ENCODE measurements around the gene RRH. TPM values are rescaled to one million over a fixed set of nuclear protein-coding genes. Genes with fewer than 3 reads are reported as not detected.
"Not testable (repeated sequence)": the region's sequence is repeated elsewhere in the genome, so short reads cannot be mapped to it uniquely, and the experiment has no call there.

Gene RRH
- total RNA-seq, 2 experiments from 2014 or later = not detected

DNA sequence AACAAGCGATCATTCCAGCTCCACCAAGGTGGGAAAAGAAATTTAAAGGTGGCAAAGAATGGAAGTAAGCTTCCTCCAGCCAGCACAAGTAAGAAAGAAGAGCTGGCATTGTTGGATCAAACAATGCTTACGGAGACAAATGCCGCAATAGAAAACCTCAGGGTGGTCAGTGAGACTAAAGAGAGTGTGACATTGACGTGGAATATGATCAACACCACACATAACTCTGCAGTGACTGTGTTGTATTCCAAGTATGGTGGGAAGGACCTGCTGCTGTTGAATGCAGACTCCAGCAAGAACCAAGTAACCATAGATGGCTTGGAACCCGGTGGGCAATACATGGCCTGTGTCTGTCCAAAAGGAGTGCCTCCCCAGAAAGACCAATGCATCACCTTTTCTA is 42.3 kb downstream of the RRH start:
- no peaks in the 10 kb centered on the region for H3K9me3 Mint-ChIP-seq
- H3K27me3 Mint-ChIP-seq = no peaks in the 10 kb centered on the region
- H3K36me3 Mint-ChIP-seq = peaks cover 3% of the 10 kb centered on the region
- no peaks in the 10 kb centered on the region for H3K4me1 Mint-ChIP-seq
- H3K27ac Mint-ChIP-seq = no peak overlapping the region
- H3K4me3 Mint-ChIP-seq = no peak overlapping the region
- no peak for DNase-seq

GRCh38 chr4:109872065-109872464 is 44.3 kb downstream of the RRH start:
- Mint-ChIP-seq H3K4me3 (no peak overlapping the region), H3K27me3 (no peaks in the 10 kb centered on the region), H3K9me3 (no peaks in the 10 kb centered on the region), H3K4me1 (no peaks in the 10 kb centered on the region), H3K36me3 (peaks cover 3% of the 10 kb centered on the region), H3K27ac (no peak overlapping the region)
- DNase-seq = no peak

- H3K36me3 Mint-ChIP-seq = no peaks in the 10 kb centered on the region
Measured at GRCh38 chr4:109872950-109873656, 45.3 kb downstream of the RRH start.

GRCh38 chr4:109873791-109874514 is 46.2 kb downstream of the RRH start:
- Mint-ChIP-seq H3K4me1 (no peaks in the 10 kb centered on the region), H3K9me3 (no peaks in the 10 kb centered on the region)

More at GRCh38 chr4:109872950-109873656, 45.3 kb downstream of the RRH start:
- peaks cover 8% of the 10 kb centered on the region for H3K27me3 Mint-ChIP-seq
- H3K4me3 Mint-ChIP-seq = no peak overlapping the region
- H3K27ac Mint-ChIP-seq = no peak overlapping the region
- no peaks in the 10 kb centered on the region for H3K9me3 Mint-ChIP-seq
- H3K4me1 Mint-ChIP-seq = no peaks in the 10 kb centered on the region
- no peak for DNase-seq

DNA sequence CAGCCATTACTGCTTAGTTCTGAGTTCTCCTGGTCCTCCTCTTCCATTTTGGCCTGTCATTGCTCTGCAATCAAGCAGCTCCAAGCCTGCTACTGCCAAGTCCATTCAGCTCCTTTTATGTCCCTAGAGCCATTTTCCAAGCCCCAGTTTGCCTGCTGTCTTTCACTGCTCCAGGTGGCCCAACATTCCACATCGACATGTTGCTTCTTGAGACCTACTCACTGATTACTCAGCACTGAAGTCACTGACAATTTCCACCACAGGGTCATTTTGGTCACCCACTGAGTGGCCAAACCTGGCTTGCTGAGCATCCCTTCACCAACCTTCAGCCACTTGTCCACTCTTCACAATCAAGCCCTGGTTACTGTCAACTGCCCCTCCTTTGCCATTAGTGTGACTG is 47.3 kb downstream of the RRH start:
- Mint-ChIP-seq H3K27ac (no peak overlapping the region), H3K27me3 (peaks cover 13% of the 10 kb centered on the region), H3K4me1 (no peaks in the 10 kb centered on the region), H3K9me3 (no peaks in the 10 kb centered on the region), H3K36me3 (no peaks in the 10 kb centered on the region), H3K4me3 (no peak overlapping the region)
- DNase-seq = no peak

More at GRCh38 chr4:109873791-109874514, 46.2 kb downstream of the RRH start:
- DNase-seq = no peak
- Mint-ChIP-seq H3K36me3 (no peaks in the 10 kb centered on the region), H3K27me3 (peaks cover 13% of the 10 kb centered on the region), H3K4me3 (no peak overlapping the region), H3K27ac (no peak overlapping the region)

DNA sequence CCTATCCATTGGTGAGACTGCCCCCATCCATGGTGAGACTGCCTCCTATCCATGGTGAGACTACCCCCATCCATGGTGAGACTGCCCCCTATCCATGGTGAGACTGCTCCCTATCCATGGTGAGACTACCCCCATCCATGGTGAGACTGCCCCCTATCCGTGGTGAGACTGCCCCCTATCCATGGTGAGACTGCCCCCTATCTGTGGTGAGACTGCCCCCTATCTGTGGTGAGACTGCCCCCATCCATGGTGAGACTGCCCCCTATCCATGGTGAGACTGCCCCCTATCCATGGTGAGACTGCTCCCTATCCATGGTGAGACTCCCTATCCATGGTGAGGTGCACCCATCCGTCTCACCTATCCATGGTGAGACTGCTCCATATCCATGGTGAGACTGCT is 47.8 kb downstream of the RRH start:
- H3K4me1 Mint-ChIP-seq = not testable (repeated sequence)

DNA sequence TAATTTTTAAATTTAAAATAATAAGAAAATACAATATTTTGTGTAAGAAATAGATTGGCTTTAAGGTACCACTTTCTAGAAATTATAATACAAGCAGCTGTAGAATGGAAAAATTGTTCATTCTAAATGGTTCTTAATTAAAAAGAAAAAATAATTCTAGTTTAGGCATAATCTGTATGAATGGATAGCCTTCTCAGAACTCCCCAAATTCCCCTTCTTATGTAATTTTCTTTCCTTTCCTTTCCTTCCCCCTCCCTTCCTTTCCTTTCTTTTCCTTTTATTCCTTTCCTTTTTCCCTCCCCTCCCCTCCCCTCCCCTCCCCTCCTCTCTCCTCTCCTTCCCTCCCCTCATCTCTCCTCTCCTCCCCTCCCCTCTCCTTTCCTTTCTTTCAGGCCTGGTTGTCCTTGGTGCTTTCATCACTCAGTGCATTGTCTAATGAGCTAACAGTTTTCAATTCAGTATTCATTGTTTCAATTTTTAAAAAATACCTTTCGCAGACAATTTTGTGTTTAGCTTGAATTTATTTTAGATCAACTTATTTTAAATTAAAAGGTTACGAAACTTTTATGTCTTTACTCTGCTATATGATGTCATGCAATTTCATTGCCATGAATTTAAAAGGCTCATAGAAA is 49.0 kb downstream of the RRH start:
- no peak for DNase-seq
- Mint-ChIP-seq H3K36me3 (no peaks in the 10 kb centered on the region), H3K27me3 (peaks cover 13% of the 10 kb centered on the region), H3K9me3 (no peaks in the 10 kb centered on the region), H3K27ac (no peak overlapping the region), H3K4me3 (no peak overlapping the region), H3K4me1 (no peaks in the 10 kb centered on the region)

More for the DNA sequence above, 47.8 kb downstream of the RRH start:
- not testable (repeated sequence) for H3K4me3 Mint-ChIP-seq, DNase-seq, H3K9me3 Mint-ChIP-seq, H3K27ac Mint-ChIP-seq, H3K36me3 Mint-ChIP-seq
- H3K27me3 Mint-ChIP-seq = peaks cover 13% of the 10 kb centered on the region

DNA sequence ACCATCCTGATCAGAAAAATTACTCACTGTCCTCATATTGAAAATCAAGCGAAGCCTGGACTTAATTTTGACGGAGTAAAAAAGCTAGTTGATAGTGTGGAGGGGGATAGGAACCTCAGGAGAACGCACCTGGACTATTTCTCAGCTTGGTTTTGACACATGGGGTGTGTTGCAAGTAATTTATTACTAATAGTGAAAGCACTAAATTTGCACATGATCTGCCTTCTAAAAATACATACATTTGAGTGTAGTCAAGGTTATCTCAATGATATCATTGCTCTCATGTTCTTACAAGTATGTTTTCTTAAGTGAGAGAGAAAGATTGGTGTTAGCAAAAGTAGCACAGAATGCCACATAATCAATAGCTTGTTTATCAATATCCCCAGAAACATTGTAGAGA is 49.6 kb downstream of the RRH start:
- no peak for DNase-seq
- Mint-ChIP-seq H3K36me3 (no peaks in the 10 kb centered on the region), H3K4me1 (no peaks in the 10 kb centered on the region), H3K4me3 (no peak overlapping the region), H3K27ac (no peak overlapping the region), H3K9me3 (no peaks in the 10 kb centered on the region), H3K27me3 (peaks cover 13% of the 10 kb centered on the region)

DNA sequence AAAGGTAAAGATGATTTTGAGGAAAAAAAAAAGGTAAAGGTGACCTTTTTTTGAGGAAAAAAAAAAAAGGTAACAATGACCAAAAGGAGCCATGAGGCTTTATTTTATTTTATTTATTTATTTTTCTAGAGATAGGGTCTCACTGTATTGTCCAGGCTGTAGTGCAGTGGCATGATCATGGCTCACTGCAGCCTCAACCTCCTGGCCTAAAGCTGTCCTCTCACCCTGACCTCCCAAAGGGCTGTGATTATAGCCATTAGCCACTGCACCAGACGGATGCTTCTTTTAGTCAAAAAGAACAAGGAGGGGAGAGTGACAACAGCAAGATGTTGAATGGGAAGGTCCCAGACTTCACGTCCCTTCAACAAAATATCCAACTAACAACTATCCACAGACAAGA is 50.6 kb downstream of the RRH start:
- Mint-ChIP-seq H3K4me1 (no peaks in the 10 kb centered on the region), H3K9me3 (no peaks in the 10 kb centered on the region), H3K36me3 (no peaks in the 10 kb centered on the region), H3K27me3 (peaks cover 13% of the 10 kb centered on the region), H3K27ac (no peak overlapping the region), H3K4me3 (no peak overlapping the region)
- DNase-seq = no peak

DNA sequence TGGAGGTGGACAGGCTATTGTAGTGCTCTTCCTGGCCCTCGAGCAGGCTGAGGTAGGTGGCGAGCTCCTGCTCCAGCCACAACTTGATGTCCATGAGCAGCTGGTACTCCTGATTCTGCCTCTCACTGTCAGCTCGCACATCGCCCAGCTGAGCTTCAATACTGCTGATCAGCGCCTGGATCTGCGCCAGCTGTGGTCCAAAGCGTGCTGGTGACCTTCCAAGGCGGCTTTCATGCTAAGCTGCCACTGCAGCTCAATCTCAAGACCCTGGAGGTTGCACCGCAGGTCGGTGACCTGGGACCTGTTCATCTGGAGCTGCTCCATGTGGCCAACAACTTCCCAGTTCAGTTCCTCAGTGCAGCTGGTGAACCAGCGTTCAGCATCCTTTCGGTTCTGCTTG is 51.3 kb downstream of the RRH start:
- no peaks in the 10 kb centered on the region for H3K4me1 Mint-ChIP-seq
- peaks cover 13% of the 10 kb centered on the region for H3K27me3 Mint-ChIP-seq
- H3K36me3 Mint-ChIP-seq = no peaks in the 10 kb centered on the region
- DNase-seq = no peak
- no peak overlapping the region for H3K4me3 Mint-ChIP-seq
- H3K27ac Mint-ChIP-seq = no peak overlapping the region
- H3K9me3 Mint-ChIP-seq = no peaks in the 10 kb centered on the region

DNA sequence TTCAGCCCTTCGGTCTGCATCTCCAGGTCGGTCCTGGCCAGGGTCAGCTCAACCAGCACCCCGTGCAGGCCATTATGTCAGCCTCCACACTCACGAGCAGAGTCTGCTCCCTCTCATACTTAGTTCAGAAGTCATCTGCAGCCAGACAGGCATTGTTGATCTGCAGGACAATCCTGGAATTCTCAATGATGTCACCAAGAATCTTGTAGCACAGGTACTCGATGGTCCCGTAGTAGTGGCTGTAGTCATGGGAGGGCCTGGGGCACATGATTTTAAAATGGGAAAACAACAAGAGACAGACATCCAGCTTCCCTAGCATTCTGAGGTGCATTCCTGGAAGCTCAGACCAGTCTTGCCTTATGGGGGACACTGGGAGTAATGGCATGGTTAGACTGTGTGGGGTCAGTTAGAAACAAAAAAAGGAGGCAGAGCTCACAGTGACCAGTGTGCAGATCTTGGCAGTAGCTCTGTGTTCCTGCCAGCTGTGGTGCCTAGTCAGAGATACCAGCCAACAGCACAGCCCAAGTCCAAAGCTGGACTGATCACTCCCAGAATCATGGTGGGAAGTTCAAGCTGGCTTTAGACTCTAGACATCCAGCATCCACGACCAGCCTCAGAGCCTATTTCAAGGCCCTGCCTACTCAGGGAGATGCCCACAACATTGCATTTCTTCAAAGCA is 52.0 kb downstream of the RRH start:
- H3K27ac Mint-ChIP-seq = no peak overlapping the region
- no peaks in the 10 kb centered on the region for H3K4me1 Mint-ChIP-seq
- no peak for DNase-seq
- no peaks in the 10 kb centered on the region for H3K9me3 Mint-ChIP-seq
- peaks cover 13% of the 10 kb centered on the region for H3K27me3 Mint-ChIP-seq
- H3K4me3 Mint-ChIP-seq = no peak overlapping the region
- no peaks in the 10 kb centered on the region for H3K36me3 Mint-ChIP-seq

DNA sequence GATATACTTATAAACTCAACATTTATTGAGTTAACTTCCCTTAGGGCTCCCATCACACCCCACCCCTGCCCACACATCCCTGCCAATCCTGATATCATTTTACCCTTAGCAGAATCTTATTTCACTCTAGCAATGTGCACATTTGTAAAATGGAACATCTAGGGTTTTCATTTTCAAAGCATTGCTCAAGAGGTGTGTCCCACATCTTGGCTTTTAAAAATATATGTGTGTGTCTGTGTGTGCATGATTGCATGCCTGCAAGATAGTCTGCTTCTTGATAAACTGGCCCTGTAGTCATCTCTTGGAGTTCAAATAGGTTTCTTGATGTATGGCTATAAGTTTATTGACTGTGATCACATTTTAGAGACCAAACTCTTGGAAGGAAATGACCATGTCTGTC is 58.5 kb downstream of the RRH start:
- H3K9me3 Mint-ChIP-seq = no peaks in the 10 kb centered on the region
- H3K27ac Mint-ChIP-seq = no peak overlapping the region
- no peaks in the 10 kb centered on the region for H3K27me3 Mint-ChIP-seq
- no peak overlapping the region for H3K4me3 Mint-ChIP-seq
- H3K36me3 Mint-ChIP-seq = no peaks in the 10 kb centered on the region
- DNase-seq = no peak
- H3K4me1 Mint-ChIP-seq = no peaks in the 10 kb centered on the region

DNA sequence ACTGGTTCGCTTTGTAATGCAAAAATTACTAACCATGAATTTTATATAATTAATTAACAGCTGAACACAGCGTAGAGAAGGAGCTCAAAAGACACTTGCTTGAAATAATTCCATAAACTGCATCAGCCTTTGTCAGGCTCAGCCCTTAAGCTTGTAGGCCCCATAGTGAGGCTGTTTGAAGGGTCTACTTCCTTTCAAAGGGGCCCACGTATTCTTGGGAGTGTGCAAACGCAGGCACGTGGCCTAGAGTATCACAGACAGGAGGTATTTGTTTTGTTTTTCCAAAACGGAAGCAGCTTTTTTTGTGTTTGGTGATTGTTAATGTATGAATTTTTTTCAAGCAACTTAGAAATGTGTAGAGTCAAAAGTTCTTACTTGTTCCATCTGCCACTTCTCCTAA is 59.3 kb downstream of the RRH start:
- no peak overlapping the region for H3K27ac Mint-ChIP-seq
- H3K27me3 Mint-ChIP-seq = no peaks in the 10 kb centered on the region
- no peak overlapping the region for H3K4me3 Mint-ChIP-seq
- H3K9me3 Mint-ChIP-seq = no peaks in the 10 kb centered on the region
- DNase-seq = no peak
- no peaks in the 10 kb centered on the region for H3K4me1 Mint-ChIP-seq
- H3K36me3 Mint-ChIP-seq = no peaks in the 10 kb centered on the region

DNA sequence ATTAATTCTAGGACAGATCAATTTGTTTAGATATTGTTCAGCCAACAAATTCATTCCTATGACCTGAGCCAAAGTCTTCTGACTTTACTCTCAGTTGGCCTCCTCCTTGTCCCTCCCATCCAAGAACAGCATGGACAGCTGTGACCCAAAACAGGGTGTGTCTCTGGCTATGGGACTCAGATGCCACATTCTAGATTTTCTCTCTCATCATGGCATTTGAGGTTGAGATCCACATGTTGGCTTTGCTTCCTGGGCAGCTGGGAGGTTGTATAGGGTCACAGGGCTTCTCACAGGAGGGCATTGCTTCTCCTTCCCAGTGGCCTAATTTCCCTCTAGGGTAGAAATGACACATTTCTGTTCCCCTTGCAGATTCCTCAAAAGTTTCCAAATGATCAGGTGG is 62.3 kb downstream of the RRH start:
- no peak overlapping the region for H3K4me3 Mint-ChIP-seq
- H3K9me3 Mint-ChIP-seq = no peaks in the 10 kb centered on the region
- H3K4me1 Mint-ChIP-seq = no peaks in the 10 kb centered on the region
- no peaks in the 10 kb centered on the region for H3K27me3 Mint-ChIP-seq
- no peaks in the 10 kb centered on the region for H3K36me3 Mint-ChIP-seq
- H3K27ac Mint-ChIP-seq = no peak overlapping the region
- DNase-seq = no peak

Data from activated naive CD8-positive, alpha-beta T cell treated with anti-CD3 and anti-CD28 coated beads for 36 hours (primary cell).